ENCODE results near the gene WDR91.
A peak's percentile ranks its signal among the peaks of the same experiment; 100 is the strongest.
"Not testable (repeated sequence)": the region's sequence is repeated elsewhere in the genome, so short reads cannot be mapped to it uniquely, and the experiment has no call there.

The WDR91 gene

GRCh38 chr7:135240441-135240840 is 29.1 kb upstream of the WDR91 start:
- DNase-seq (ENCODE audit: extremely low read depth, low read depth) = no peak

GRCh38 chr7:135239263-135239662 is 27.9 kb upstream of the WDR91 start:
- TF ChIP-seq, protein P1, sequence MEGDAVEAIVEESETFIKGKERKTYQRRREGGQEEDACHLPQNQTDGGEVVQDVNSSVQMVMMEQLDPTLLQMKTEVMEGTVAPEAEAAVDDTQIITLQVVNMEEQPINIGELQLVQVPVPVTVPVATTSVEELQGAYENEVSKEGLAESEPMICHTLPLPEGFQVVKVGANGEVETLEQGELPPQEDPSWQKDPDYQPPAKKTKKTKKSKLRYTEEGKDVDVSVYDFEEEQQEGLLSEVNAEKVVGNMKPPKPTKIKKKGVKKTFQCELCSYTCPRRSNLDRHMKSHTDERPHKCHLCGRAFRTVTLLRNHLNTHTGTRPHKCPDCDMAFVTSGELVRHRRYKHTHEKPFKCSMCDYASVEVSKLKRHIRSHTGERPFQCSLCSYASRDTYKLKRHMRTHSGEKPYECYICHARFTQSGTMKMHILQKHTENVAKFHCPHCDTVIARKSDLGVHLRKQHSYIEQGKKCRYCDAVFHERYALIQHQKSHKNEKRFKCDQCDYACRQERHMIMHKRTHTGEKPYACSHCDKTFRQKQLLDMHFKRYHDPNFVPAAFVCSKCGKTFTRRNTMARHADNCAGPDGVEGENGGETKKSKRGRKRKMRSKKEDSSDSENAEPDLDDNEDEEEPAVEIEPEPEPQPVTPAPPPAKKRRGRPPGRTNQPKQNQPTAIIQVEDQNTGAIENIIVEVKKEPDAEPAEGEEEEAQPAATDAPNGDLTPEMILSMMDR (IDR thresholded peaks at IDR 0.05; ENCODE audit: low read depth, low read length) = no peak
- DNase-seq (ENCODE audit: extremely low read depth, low read depth) = no peak

More at GRCh38 chr7:135240441-135240840, 29.1 kb upstream of the WDR91 start:
- TF ChIP-seq, protein P1 (IDR thresholded peaks at IDR 0.05; ENCODE audit: low read depth, low read length) = no peak

GRCh38 chr7:135238112-135238744 is 26.9 kb upstream of the WDR91 start:
- TF ChIP-seq, protein P1 (IDR thresholded peaks at IDR 0.05; ENCODE audit: low read depth, low read length) = peak; percentile 21

GRCh38 chr7:135236727-135237126 is 25.4 kb upstream of the WDR91 start:
- no peak for DNase-seq (ENCODE audit: extremely low read depth, low read depth)
- TF ChIP-seq, protein P1 (IDR thresholded peaks at IDR 0.05; ENCODE audit: low read depth, low read length) = no peak

More at GRCh38 chr7:135238112-135238744, 26.9 kb upstream of the WDR91 start:
- no peak for DNase-seq (ENCODE audit: extremely low read depth, low read depth)

DNA sequence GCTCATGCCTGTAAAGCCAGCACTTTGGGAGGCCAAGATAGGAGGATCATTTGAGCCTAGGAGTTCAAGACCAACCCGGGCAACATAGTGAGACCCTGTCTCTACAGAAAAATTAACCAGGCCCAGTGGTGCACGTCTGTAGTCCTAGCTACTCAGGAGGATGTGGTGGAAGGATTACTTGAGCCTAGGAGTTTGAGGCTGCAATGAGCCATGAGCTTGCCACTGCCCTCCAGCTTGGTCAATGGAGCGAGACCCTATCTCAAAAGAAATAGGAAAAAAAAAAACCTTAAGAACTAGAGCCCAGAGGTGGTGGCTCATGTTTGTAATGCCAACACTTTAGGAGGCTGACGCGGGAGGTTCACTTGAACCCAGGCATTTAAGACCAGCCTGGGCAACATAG is 24.5 kb upstream of the WDR91 start:
- TF ChIP-seq, protein P1 (IDR thresholded peaks at IDR 0.05; ENCODE audit: low read depth, low read length) = no peak
- DNase-seq (ENCODE audit: extremely low read depth, low read depth) = no peak

GRCh38 chr7:135234727-135235126 is 23.4 kb upstream of the WDR91 start:
- TF ChIP-seq, protein P1 (IDR thresholded peaks at IDR 0.05; ENCODE audit: low read depth, low read length) = no peak
- no peak for DNase-seq (ENCODE audit: extremely low read depth, low read depth)

GRCh38 chr7:135234095-135234494 is 22.8 kb upstream of the WDR91 start:
- not testable (repeated sequence) for DNase-seq (ENCODE audit: extremely low read depth, low read depth)

DNA sequence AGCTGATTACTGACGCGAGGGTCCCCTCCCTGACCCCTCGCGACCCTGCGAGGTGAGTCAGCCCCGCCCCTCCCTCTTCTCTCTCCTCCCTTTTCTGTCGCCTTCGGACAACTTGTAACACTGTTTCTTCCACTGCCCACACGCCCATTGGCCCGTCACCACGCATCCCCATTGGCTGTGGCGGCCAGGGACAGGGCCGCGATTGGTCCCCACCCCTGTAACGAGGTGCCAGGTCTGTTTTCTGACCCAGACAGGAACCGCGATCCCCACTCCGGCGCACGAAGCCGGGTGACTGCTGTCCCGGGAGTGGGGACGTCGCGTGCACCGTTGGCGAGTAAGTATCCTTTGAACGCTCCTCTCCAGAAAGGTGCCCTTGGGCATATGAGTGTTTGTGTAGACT is 22.2 kb upstream of the WDR91 start, which contains the start of gene STRA8:
Gene STRA8, plus strand, starts transcription at position 269 of the 400 bp plus-strand sequence. CDS start 6,687 bp downstream, outside the sequence.
- DNase-seq (ENCODE audit: extremely low read depth, low read depth) = no peak
- TF ChIP-seq, protein P1 (IDR thresholded peaks at IDR 0.05; ENCODE audit: low read depth, low read length) = no peak
